ENCODE results near the gene EOLA1.
"Not testable (repeated sequence)": the region's sequence is repeated elsewhere in the genome, so short reads cannot be mapped to it uniquely, and the experiment has no call there.

The EOLA1 gene

GRCh38 chrX:149545545-149546543, 5.0 kb downstream of the EOLA1 start:
- not testable (repeated sequence) for DNase-seq (ENCODE audit: low spot score)

- DNase-seq (ENCODE audit: low spot score) = not testable (repeated sequence)
Observed at GRCh38 chrX:149546962-149547361, 6.2 kb downstream of the EOLA1 start.

GRCh38 chrX:149547782-149548181, 7.0 kb downstream of the EOLA1 start:
- not testable (repeated sequence) for DNase-seq (ENCODE audit: low spot score)

GRCh38 chrX:149549701-149550100, 8.9 kb downstream of the EOLA1 start, which contains the start of gene HSFX3:
Gene HSFX3, minus strand, starts transcription at chrX:149549924. Its CDS starts 72 bp downstream, at chrX:149549852.
- DNase-seq (ENCODE audit: low spot score) = not testable (repeated sequence)

- not testable (repeated sequence) for DNase-seq (ENCODE audit: low spot score)
Observed at GRCh38 chrX:149550454-149550853, 9.6 kb downstream of the EOLA1 start.

GRCh38 chrX:149551245-149551938, 10.6 kb downstream of the EOLA1 start:
- not testable (repeated sequence) for DNase-seq (ENCODE audit: low spot score)

- DNase-seq (ENCODE audit: low spot score) = not testable (repeated sequence)
Observed at GRCh38 chrX:149551939-149552248, 11.1 kb downstream of the EOLA1 start.

- not testable (repeated sequence) for DNase-seq (ENCODE audit: low spot score)
Observed at GRCh38 chrX:149555251-149555650, 14.4 kb downstream of the EOLA1 start.

DNA sequence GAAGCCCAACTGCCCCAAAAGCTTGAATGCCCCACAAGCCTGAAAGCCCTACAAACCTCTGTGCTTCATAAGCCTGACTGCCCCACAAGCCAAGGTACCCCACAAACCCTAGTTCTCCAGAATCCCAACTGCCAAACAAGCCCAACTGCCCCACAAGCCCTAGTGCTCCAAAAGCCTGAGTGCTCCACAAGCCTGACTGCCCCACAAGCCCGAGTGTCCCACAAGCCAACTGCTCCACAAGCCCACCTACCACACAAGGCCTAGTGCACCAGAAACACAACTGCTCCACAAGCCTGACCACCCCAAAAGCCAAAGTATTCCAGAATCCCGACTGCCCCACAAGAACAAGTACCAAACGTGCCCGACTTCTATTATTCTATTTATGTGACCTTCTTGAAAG, 22.5 kb downstream of the EOLA1 start:
- DNase-seq (ENCODE audit: low spot score) = no peak

- DNase-seq (ENCODE audit: low spot score) = no peak
Observed at GRCh38 chrX:149567621-149568417, 27.0 kb downstream of the EOLA1 start.

- peak; percentile 27 for DNase-seq (ENCODE audit: low spot score)
Observed at GRCh38 chrX:149568701-149569296, 28.0 kb downstream of the EOLA1 start.

- DNase-seq (ENCODE audit: low spot score) = no peak
Observed at GRCh38 chrX:149569770-149570169, 29.0 kb downstream of the EOLA1 start.

- no peak for DNase-seq (ENCODE audit: low spot score)
Observed at GRCh38 chrX:149570668-149571067, 29.9 kb downstream of the EOLA1 start.

DNA sequence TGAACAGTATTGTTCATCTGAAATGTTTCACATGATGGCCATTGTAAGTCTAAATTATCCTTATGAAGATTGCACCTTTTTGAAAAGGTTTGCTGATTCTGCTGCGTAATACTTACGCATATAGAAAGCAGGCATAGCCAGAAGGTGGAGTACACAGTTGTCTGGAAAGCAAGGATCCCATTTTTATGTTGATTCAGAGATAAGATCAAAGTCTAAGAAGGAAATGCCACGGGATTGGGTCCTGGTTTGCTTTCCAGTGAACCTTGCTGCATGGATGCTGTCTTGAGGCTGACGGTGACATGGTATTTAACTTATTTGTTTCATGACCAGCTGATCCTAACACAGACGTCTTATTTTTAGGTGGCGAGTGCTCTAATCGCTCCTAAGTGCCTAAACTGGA, 31.0 kb downstream of the EOLA1 start:
- DNase-seq (ENCODE audit: low spot score) = no peak

DNA sequence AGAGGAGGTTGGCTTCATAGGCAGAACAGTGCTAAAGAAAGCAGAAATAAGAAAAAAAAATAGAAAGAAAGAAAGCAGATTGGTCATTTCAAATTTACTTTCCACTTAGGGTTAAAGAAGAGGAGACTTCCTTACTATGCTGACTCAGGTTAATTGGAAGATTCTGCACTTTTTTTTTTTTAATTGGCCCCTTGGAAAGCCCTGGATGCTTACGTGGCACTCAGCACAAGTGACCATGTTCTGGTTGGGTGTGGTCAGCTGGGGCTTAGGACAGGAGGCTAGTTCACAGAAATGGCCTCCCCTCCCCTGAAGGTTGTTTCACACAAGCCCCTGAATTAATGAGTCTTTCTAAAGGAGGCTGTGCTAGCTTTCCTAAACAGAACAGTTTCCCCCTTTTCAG, 31.9 kb downstream of the EOLA1 start:
- DNase-seq (ENCODE audit: low spot score) = no peak

- DNase-seq (ENCODE audit: low spot score) = not testable (repeated sequence)
Observed at GRCh38 chrX:149573456-149573855, 32.6 kb downstream of the EOLA1 start.

DNA sequence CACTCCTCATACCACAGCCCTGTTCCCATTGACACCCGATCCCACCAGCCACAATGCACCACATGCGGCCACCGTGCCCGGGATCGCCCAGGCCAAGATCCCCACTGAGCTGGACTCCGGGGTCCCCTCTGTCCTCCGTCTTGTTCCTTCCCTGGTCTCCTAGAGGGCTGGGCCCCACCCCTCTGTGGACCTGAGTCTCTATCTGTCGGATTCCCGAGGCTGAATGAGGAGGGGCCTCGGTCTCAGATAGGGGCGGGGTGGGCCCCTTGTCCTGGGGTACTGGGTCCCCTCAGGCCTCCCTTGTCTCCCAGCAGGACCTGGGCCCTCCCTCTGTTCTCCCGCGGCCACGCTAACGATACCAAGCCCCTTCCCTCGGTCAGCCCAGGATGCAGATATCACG, 44.8 kb downstream of the EOLA1 start:
- not testable (repeated sequence) for DNase-seq (ENCODE audit: low spot score)

GRCh38 chrX:149587359-149587758, 46.5 kb downstream of the EOLA1 start, which contains the start of gene MAGEA9B:
Gene MAGEA9B, minus strand, starts transcription at chrX:149587459. Its CDS starts 4,280 bp downstream, at chrX:149583179.
- not testable (repeated sequence) for DNase-seq (ENCODE audit: low spot score)

GRCh38 chrX:149590993-149591392, 50.2 kb downstream of the EOLA1 start:
- DNase-seq (ENCODE audit: low spot score) = not testable (repeated sequence)

DNA sequence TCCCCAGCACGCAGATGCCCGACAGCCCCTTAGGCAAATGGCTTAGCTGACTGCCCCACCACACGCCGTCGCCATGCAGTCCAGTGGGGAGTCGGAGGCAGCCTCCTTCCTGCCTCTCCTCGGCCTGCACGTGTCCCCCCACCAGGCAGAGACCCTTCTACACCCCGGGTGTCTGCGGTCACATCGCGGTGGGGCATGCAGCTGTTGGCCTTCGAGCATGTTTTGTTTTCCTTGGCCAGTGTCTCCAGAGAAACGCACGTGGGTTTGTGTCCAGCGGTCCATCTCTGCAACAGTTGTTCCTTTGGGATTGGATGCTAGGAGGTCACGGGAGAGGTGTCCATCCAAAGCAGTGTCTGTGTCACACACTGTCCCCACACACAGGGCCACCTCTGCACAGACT, 54.4 kb downstream of the EOLA1 start, which contains the start of gene HSFX2:
Gene HSFX2 (minus strand): TSS at position 101 of the 400 bp plus-strand sequence. CDS start 614 bp downstream, outside the sequence.
- DNase-seq (ENCODE audit: low spot score) = not testable (repeated sequence)

- DNase-seq (ENCODE audit: low spot score) = not testable (repeated sequence)
Observed at GRCh38 chrX:149595943-149596342, 55.1 kb downstream of the EOLA1 start.

Measured in cerebellar cortex (tissue), 1 donor.